Fibroblast of peridontal ligament (primary cell): ENCODE measurements around the gene ISCU.
"Not testable (repeated sequence)": the region's sequence is repeated elsewhere in the genome, so short reads cannot be mapped to it uniquely, and the experiment has no call there.

Source experiments
- DNase-seq: peaks from one replicate; pipeline ENCODE4 v3.0.0-alpha.2; 2010; ENCODE audit errors: extremely low read depth

Gene ISCU

DNA sequence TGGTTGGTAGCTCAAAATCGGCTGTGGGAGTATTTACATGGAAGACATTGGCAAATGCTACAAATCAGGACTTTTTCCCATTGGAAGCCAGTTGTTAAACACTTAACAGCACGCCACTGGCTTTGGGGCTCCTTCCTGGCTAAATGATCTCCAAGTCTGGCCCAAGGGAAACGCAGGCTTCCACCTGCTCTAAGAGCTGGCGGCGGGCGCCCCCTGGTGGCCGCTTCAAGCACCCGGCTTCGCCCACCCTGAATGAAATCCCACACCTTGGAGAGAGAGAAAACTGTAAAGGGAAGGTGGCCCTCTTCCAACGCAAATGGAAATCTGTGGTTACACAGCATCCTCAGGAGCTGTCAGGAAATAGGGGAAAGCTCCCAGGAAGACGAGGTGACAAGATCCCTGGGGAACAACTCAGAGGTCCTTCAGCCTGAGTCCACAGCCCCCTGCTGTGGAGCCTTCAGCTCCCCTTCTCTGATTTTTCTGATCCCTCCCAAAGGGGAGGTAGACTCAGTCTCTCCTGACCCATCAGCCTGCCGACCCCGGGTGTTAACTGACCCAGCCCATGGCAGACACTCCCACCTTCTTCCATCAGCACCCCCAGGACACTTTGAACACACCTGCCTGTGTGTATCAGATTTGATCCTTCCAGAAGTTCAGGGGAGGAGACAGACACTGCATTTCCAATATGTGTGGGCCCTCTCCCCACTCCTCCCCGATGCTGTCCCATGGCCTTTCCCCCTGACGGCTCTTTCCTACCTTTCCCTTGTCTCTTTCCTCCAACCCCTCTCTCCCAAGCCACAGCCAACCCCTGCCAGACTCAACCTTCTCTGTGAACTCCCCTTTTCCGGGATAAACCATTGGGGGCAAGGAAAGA lies 55.9 kb downstream of the ISCU start:
- peak; percentile 93 for DNase-seq

GRCh38 chr12:108618953-108619274 lies 56.5 kb downstream of the ISCU start:
- not testable (repeated sequence) for DNase-seq
